Left cardiac atrium (tissue), 4 donors: Measurements from ENCODE around the gene FGFR2. TPM values are rescaled to one million over a fixed set of nuclear protein-coding genes. Genes with fewer than 3 reads are reported as not detected.
A peak's percentile ranks its signal among the peaks of the same experiment; 100 is the strongest.

Experiments
- ATAC-seq, 2 donors: fragments of 200-7000 bp; cut with Tn5 transposase; one replicate each; pipeline ENCODE4 v1.9.1; 2020; ENCODE audit warnings: mild to moderate bottlenecking in 2 of 2, moderate library complexity in 2 of 2
- DNase-seq: peaks from one replicate; pipeline ENCODE4 v3.0.0-alpha.2; 2020
- intact Hi-C, 2 donors: fragments of 100-400 bp; cut with DNase I; formaldehyde crosslinking; loops; one replicate each; pipeline versions ENCODE4 v1.14.1 to v1.15.1; 2022 to 2023
- total RNA-seq, 2 donors: library from RNA; stranded (reverse); fragmentation: NEBNext Ultra II Directional; extraction: Animal tissue kit (Norgen Biotek cat#: 25700); gene quantifications; one replicate each; pipeline ENCODE4 v1.2.1, GENCODE V29; 2021
- donor health status: DM: no; HTN: yes; CAD: no.
- donor health status: DM: no; HTN: yes; CAD: no; lungs with severe emphysema.
- donor health status: DM: yes; HTN: yes; CAD: no.
- donor health status: Dilated cardiomyopathy.

Gene FGFR2
- total RNA-seq, 2 donors from 2014 or later = 6.1 to 24.4 TPM

- no peak for DNase-seq
- intact Hi-C loops = no loop called here
Measured at GRCh38 chr10:121440461-121440860, 157.8 kb downstream of the FGFR2 start.

GRCh38 chr10:121438333-121438732 is 159.9 kb downstream of the FGFR2 start:
- intact Hi-C loops = no loop called here
- DNase-seq (no peak), ATAC-seq (no peak)

More at GRCh38 chr10:121440461-121440860, 157.8 kb downstream of the FGFR2 start:
- ATAC-seq = peak in 1 of 2 donors; percentile 56

GRCh38 chr10:121437596-121437995 is 160.6 kb downstream of the FGFR2 start:
- peak; percentile 68 to 78 for ATAC-seq
- DNase-seq = peak; percentile 35
- intact Hi-C loops = no loop called here

GRCh38 chr10:121436630-121437341 is 161.5 kb downstream of the FGFR2 start:
- intact Hi-C loops = no loop called here
- DNase-seq (no peak), ATAC-seq (no peak)

- no peak for ATAC-seq
- intact Hi-C loops = no loop called here
- no peak for DNase-seq
Measured at GRCh38 chr10:121436281-121436629, 162.0 kb downstream of the FGFR2 start.

- intact Hi-C loops = no loop called here
- ATAC-seq (no peak), DNase-seq (no peak)
Measured at GRCh38 chr10:121435099-121435875, 163.0 kb downstream of the FGFR2 start.

GRCh38 chr10:121433965-121434364 is 164.3 kb downstream of the FGFR2 start:
- DNase-seq = no peak
- no peak for ATAC-seq
- intact Hi-C loops = no loop called here

- ATAC-seq (no peak), DNase-seq (no peak)
- intact Hi-C loops = no loop called here
Measured at GRCh38 chr10:121428867-121429266, 169.4 kb downstream of the FGFR2 start.
